Suppressor macrophage treated with lipopolysaccharide for 4 hours (primary cell): ENCODE measurements around the gene SAMD14.

ENCODE experiments used
- DNase-seq: peaks from one replicate; pipeline ENCODE4 v3.0.0-alpha.2; 2020

Gene SAMD14

GRCh38 chr17:50146927-50147665, 17.1 kb upstream of the SAMD14 start:
- no peak for DNase-seq

- no peak for DNase-seq
Observed at GRCh38 chr17:50146230-50146926, 16.4 kb upstream of the SAMD14 start.

- DNase-seq: no peak
Observed at GRCh38 chr17:50145532-50146229, 15.7 kb upstream of the SAMD14 start.

DNA sequence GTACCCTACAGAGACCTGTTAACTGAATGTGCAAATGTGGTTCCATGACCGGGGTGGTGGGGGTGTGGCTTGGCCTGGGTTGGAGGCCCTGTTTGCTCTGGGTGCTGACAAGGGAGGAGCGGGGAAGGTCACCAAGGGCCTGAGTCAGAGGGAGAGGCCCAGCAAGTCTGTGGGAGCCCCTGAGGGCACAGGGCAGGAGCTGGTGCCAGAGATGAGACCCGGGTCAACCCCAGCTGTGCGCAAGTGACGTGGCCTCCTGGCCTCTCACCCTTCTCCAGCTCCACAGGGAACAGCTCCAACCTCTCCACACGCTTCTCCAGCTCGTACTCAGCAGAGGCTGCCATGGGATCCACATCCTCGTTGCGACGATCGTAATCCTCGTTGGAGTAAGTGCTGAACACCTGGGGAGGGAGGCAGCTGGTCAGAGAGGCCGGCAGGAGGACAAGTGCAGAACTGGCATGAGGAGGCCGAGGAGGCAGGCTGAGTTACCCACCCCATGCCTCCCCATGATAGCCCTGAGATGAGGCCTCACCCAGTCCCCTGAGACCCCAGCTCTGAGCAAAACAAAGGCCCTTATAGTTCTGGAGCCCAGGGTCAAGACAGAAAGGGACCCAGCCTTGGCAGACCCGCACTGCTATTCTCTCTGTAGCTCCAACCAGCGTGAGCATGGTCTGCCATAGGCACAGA, 15.0 kb upstream of the SAMD14 start:
- DNase-seq: no peak

DNA sequence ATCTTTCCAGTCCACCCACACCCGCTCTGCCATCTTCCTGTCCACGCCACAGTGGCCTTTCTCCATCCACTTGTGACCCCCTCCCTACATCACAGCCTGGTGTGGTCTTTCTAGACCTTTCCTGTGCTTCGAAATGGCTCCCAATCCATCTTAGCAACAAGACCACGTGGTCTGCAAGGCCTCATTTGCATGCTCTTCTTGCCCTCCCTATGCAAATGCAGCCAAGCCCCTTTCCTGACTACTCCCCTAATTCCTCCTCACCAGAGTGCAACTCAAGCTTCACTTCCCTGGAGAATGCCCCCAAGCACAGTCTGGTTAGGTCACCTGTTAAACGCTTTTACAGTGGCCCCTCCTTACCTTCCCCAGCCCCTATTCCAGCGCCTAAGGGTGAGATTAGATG, 14.4 kb upstream of the SAMD14 start:
- no peak for DNase-seq

GRCh38 chr17:50143461-50144176, 13.7 kb upstream of the SAMD14 start:
- no peak for DNase-seq

DNA sequence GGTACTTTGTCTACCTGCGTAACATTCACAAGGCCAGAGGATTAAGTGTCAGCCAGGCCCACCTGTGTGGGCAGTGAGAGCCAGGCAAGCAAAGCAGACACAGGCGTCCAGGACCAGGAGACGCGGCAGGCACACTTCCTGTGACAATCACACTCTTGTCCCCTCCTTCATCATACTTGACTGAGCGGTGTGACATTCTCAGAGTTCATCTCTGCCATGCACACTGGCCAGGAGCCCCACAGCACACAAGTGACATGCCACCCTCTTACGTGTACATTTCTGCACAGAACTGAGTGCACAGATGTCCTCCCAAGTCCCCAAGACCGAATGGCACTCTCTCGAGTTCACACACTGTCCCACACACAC, 11.8 kb upstream of the SAMD14 start:
- DNase-seq: no peak

DNA sequence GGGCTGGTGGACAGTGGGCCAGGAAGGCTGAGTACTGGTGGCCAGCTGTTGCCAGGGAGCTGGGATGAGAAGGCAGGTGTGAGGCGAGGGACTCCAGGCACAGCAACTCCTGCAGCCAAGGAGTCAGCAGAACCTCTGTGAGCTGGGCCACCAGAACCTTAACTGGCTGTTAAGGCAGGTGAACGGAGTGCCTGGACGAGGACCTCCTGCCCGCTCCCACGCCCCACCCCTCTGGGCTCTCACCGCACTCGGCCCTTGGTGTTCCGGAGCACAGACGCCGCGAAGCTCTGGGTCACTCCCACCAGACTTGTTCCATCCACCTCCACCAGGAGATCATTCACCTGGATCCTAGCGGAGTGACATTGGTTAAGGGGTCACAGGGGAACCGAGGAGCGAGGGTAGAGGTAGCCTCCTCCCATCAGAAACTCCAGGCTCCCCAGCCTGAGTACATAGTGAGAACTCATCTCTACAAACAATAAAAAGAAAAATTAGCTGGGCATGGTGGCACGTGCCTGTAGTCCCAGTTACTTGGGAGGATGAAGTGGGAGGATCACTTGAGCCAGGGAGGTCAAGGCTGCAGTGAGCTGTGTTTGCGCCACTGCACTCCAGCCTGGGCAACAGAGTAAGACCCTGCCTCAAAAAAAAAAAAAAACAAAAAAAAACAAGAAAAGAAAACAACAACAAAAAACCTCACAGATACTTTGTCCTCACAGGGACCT, 11.2 kb upstream of the SAMD14 start:
- no peak for DNase-seq

GRCh38 chr17:50139950-50140885, 10.3 kb upstream of the SAMD14 start:
- DNase-seq: peak; percentile 75

DNA sequence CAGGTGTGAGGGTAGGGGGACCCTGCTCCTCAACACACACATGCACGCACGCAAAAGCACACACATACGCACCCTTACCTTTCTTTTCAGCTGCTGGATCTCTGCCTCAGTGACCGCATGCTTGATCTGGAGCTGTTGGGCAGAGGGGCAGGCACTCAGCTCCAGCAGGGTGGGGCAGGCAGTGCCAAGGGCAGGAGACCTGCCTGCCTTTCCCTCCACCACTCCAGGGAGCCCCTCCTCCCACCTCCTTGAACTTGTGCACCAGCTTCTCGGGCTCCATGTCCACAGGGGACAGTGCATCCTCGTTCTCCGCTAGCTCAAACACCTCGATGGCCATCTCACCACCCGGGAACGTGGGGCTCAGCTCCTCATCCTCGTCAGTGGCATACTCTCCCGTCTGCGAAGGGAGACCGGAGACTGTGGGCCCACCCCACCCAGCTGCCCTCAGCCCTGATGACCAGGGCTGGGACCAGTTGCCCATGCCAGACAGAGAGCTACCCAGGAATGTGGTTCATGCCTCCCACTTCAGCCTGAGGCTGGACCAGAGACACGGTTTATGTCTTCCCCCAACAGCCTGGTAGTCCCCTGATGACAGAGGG, 9.3 kb upstream of the SAMD14 start:
- DNase-seq: no peak

- DNase-seq: no peak
Observed at GRCh38 chr17:50137042-50137441, 7.1 kb upstream of the SAMD14 start.

DNA sequence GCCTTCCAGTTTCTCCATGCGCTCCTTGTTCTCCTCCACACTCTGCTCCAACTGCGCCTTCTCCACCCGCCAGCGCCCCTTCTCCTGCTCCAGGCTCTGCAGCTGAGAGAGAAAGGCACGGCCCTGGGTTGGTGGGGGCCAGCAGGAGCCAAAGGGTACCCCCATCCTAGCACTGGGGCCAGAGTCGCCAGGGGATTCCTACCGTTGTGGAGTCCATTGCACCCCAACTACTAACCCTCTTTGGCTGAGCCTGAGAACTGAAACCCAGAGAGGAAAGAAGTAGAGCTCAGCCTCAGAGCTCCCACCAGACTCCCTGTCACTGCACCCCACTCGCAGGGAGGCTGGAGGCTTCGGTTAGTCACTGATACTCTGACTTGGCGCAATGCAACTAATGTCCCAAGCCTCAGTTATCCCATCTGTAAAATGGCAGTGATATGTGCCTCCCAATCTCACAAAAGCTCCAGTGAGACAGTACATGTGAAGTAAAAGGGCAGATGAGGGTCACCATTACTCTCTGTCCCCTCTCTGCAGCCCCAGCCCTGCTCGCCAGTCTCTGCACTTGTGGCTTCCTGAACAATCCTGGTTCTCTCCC, 6.2 kb upstream of the SAMD14 start:
- no peak for DNase-seq

DNA sequence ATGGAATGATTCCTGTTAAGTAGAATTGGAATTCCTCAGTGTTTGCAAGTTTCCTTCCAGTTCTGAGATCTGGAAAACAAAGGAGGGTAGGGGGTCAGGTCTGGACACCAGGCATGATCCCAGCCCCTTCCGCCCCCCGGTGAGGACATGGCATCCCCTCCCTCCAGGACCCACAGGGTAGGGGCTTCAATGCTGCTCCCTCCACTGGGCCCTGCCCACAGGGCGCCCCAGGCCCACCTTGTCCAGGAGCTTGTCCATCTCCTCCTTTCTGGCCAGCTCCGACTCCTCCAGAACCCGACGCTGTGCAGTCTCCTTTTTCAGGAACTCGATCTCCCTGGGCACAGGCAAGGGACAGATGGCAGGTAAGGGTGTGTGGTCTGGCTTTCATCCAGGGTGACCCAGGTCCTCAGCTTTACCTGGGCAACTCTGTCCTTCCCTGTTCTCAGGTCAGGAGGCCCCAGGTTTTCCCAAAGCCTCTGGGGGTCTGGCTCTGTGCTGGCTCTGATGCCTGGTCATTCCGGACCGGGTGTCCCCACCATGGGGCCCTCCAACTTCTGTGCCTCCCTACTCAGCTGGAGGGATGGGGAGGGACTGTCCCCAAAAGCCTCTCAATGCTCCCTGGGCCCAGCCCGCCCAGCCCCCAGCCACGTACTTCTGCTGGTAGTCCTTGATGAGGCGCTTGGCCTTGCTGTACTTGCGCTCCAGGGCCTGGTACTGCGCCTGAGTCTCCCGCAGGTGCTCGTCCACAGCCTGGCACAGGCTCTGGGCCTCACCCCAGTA, 5.5 kb upstream of the SAMD14 start:
- no peak for DNase-seq

DNA sequence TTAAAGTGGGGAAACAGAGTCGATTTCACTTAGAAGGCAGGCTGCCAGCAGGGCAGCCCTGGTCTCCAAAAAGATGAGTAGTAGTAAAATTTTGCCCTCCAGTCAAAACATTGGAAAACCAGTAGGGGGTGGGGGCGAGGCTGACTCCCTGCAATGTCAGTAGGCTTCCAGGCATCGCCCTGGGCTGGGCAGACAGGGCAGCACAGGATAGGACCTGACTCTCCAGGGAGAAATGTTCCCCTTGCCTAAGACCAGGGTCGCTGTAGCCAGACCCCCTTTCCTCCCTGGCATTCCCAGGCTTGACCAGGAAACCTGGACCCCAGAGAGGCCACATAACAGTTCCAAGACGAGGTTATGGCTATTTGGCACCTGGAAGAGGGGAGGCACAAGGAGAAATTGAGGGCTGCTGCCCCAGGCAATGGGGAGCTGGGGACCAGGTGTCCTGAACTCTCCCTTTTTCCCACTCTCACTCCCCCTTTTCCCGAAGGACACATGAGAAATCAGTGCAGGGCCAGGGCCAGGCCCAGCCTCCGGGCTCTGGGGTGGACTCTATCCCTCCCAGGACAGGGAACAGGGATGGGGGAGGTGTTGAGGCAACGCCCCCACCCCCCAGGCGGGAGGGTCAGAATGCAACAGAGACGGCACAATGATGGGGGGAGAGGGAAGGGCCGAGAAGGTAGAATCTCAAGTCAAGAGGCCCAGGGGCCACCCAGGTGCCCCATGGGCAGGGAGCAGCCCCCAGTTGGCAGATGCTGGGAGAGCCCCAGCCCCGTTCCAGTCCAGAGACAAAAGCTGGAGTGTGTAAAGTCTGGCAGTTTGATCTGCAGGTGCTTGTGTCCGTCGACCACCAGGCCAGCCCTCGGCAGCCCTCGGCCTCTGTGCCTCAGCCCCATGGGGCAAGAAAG, 4.5 kb upstream of the SAMD14 start:
- DNase-seq: no peak

DNA sequence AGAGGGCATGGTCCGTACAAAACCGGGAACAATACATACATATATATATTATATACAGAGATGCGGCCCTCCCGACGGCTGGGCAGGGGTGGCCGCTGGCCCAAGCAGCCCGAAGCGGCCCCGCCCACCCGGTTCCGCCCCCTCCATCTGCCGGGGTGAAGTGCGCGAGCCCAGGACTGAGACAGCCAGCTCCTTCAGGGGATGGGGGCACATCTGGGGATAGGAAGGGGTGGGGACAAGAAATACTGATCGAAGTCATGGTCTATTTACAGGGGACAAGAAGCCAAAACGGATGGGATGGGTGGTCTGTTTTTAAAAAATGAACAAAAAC, 3.8 kb upstream of the SAMD14 start:
- DNase-seq: no peak

GRCh38 chr17:50133028-50133768, 3.2 kb upstream of the SAMD14 start:
- DNase-seq: no peak

GRCh38 chr17:50132104-50132794, 2.3 kb upstream of the SAMD14 start:
- DNase-seq: no peak
